IMR-90 (cell line): ENCODE results near the gene DDX20. TPM values are rescaled to one million over a fixed set of nuclear protein-coding genes. Genes with fewer than 3 reads are reported as not detected.

Source experiments
- ATAC-seq: fragments of 200-7000 bp; cut with Tn5 transposase; 2 replicates; pipeline ENCODE4 v1.9.1; 2020; ENCODE audit warnings: low read depth, mild to moderate bottlenecking, moderate library complexity
- BruUV-seq: library from RNA; stranded (reverse); fragments of 400-500 nt; replicated peaks from 2 replicates; lab custom pipeline; 2021; lab: Mats Ljungman, UMichigan
- CTCF ChIA-PET: fragments of 300-600 bp; formaldehyde crosslinking; extraction: SDS; loops from one replicate; lab custom pipeline; 2021; ENCODE audit warnings: antibody characterized with exemption; lab: Yijun Ruan, JAX
- POLR2A ChIA-PET: fragments of 300-600 bp; sonication (Branson Sonifier 250); formaldehyde crosslinking; loops from one replicate; lab custom pipeline; 2022; ENCODE audit warnings: antibody characterized with exemption; ENCODE audit not compliant: unreplicated experiment; lab: Charles Lee
- DNase-seq: peaks from one replicate; pipeline ENCODE4 v3.0.0; 2013
- H2AFZ ChIP-seq: replicated peaks from 2 replicates; pipeline ENCODE3; 2013; ENCODE audit warnings: low read length, mild to moderate bottlenecking; ENCODE audit not compliant: poor library complexity
- H2AK5ac ChIP-seq: 2 replicates; pipeline ENCODE4 v1.6.1; 2013; ENCODE audit warnings: low read depth, low read length, inconsistent platforms
- H2AK9ac ChIP-seq: replicated peaks from 2 replicates; pipeline ENCODE3; 2013; ENCODE audit warnings: mild to moderate bottlenecking, low read depth, low read length, moderate library complexity; ENCODE audit not compliant: poor library complexity
- H2BK120ac ChIP-seq: 2 replicates; pipeline ENCODE4 v1.6.1; 2013; ENCODE audit warnings: low read depth, low read length, inconsistent platforms
- H2BK15ac ChIP-seq: 3 replicates; pipeline ENCODE4 v1.6.1; 2013; ENCODE audit warnings: low read depth, low read length, inconsistent platforms
- H2BK20ac ChIP-seq: 2 replicates; pipeline ENCODE4 v1.6.1; 2013; ENCODE audit warnings: low read depth, mild to moderate bottlenecking, inconsistent platforms, low read length, moderate library complexity
- H2BK5ac ChIP-seq: 2 replicates; pipeline ENCODE4 v1.6.1; 2013; ENCODE audit warnings: mild to moderate bottlenecking, low read depth, low read length, inconsistent platforms; ENCODE audit not compliant: poor library complexity, severe bottlenecking
- H3K14ac ChIP-seq: replicated peaks from 2 replicates; pipeline ENCODE4 v1.6.1; 2013; ENCODE audit warnings: low read depth, low read length, inconsistent platforms
- H3K18ac ChIP-seq: 2 replicates; pipeline ENCODE4 v1.6.1; 2013; ENCODE audit warnings: low read depth, low read length, control low read depth
- H3K23ac ChIP-seq: 2 replicates; pipeline ENCODE4 v1.6.1; 2013; ENCODE audit warnings: low read depth, low read length, inconsistent platforms
- H3K27ac ChIP-seq: 2 replicates; pipeline ENCODE4 v1.5.1; 2013; ENCODE audit warnings: mild to moderate bottlenecking, control low read depth, low read length; ENCODE audit not compliant: insufficient read depth
- H3K27me3 ChIP-seq: 2 replicates; pipeline ENCODE4 v1.6.1; 2013; ENCODE audit warnings: low read length; ENCODE audit not compliant: control insufficient read depth, insufficient read depth
- H3K36me3 ChIP-seq: 2 replicates; pipeline ENCODE4 v1.6.1; 2013; ENCODE audit warnings: low read length, mixed read lengths; ENCODE audit not compliant: control insufficient read depth, insufficient read depth
- H3K4ac ChIP-seq: 2 replicates; pipeline ENCODE4 v1.6.1; 2013; ENCODE audit warnings: low read depth, low read length, inconsistent platforms
- H3K4me1 ChIP-seq: 2 replicates; pipeline ENCODE4 v1.6.1; 2013; ENCODE audit warnings: low read length, mixed read lengths; ENCODE audit not compliant: control insufficient read depth, insufficient read depth
- H3K4me2 ChIP-seq: 2 replicates; pipeline ENCODE4 v1.6.1; 2013; ENCODE audit warnings: low read depth, mild to moderate bottlenecking, control low read depth, low read length, moderate library complexity
- H3K4me3 ChIP-seq: 2 replicates; pipeline ENCODE4 v1.5.1; 2013; ENCODE audit warnings: low read depth, mild to moderate bottlenecking, control low read depth, low read length, moderate library complexity; ENCODE audit not compliant: insufficient read depth
- H3K56ac ChIP-seq: 2 replicates; pipeline ENCODE4 v1.6.1; 2013; ENCODE audit warnings: low read length, inconsistent platforms; ENCODE audit not compliant: insufficient read depth; ENCODE audit errors: extremely low read depth
- H3K79me1 ChIP-seq, 2 experiments: 2 replicates each; pipeline ENCODE4 v1.6.1; 2013; ENCODE audit warnings: low read length in 2 of 2, inconsistent platforms in 1 of 2, low read depth in 1 of 2
- H3K9ac ChIP-seq: 2 replicates; pipeline ENCODE4 v1.6.1; 2013; ENCODE audit warnings: low read depth, low read length, control low read depth
- H3K9me1 ChIP-seq: 2 replicates; pipeline ENCODE4 v1.6.1; 2013; ENCODE audit warnings: low read length, inconsistent platforms; ENCODE audit not compliant: insufficient read depth
- H3K9me3 ChIP-seq: 2 replicates; pipeline ENCODE4 v1.6.1; 2013; ENCODE audit warnings: low read length; ENCODE audit not compliant: control insufficient read depth, insufficient read depth
- H4K20me1 ChIP-seq: 2 replicates; pipeline ENCODE4 v1.6.1; 2013; ENCODE audit warnings: low read length, inconsistent platforms; ENCODE audit not compliant: insufficient read depth
- H4K5ac ChIP-seq: 2 replicates; pipeline ENCODE4 v1.6.1; 2013; ENCODE audit warnings: mild to moderate bottlenecking, low read depth, low read length, control low read depth
- H4K8ac ChIP-seq, 2 experiments: 2 replicates each; pipeline ENCODE4 v1.6.1; 2013; ENCODE audit warnings: low read depth in 2 of 2, low read length in 2 of 2, control low read depth in 1 of 2, inconsistent platforms in 1 of 2
- H4K91ac ChIP-seq: 2 replicates; pipeline ENCODE4 v1.6.1; 2013; ENCODE audit warnings: low read depth, low read length, inconsistent platforms; ENCODE audit not compliant: insufficient read depth
- CHD1 ChIP-seq: IDR thresholded peaks from 2 replicates; pipeline ENCODE4 v1.6.1; 2012; ENCODE audit warnings: low read depth, low read length, improper control_type of control experiment
- WGBS, 2 experiments: methylation state at CpG; one replicate each; pipeline versions ENCODE4 v1.1.5 to v1.1.7; 2013; ENCODE audit warnings: missing lambda C conversion rate in 2 of 2; ENCODE audit not compliant: insufficient read length in 1 of 2; ENCODE audit errors: extremely low coverage in 2 of 2; 5-methylcytosine and 5-hydroxymethylcytosine counted together
- dilution Hi-C: fragments of 300-500 bp; cut with HindIII; formaldehyde crosslinking; loops from one replicate; pipeline ENCODE4 v1.14.3; 2018; ENCODE audit warnings: low sequenced_read_pairs; ENCODE audit not compliant: unreplicated experiment
- in situ Hi-C: fragments of 300-500 bp; cut with MboI; formaldehyde crosslinking; loops from 3 replicates; pipeline ENCODE4 v1.14.3; 2019; ENCODE audit warnings: low sequenced_read_pairs, inconsistent platforms, mixed read lengths
- intact Hi-C: fragments of 100-400 bp; cut with micrococcal nuclease; formaldehyde crosslinking; loops from 2 replicates; pipeline ENCODE4 v1.10.0; 2022
- polyA plus RNA-seq, 3 experiments: library from polyadenylated mRNA; depleted of rRNA; stranded (reverse); fragments of >200 nt; gene quantifications; 2 replicates each; pipeline ENCODE4 v1.2.3, GENCODE V29; 2012; ENCODE audit warnings: low replicate concordance in 1 of 3
- total RNA-seq: library from RNA; depleted of rRNA; stranded (reverse); fragments of >200 nt; gene quantifications from 2 replicates; pipeline ENCODE4 v1.2.3, GENCODE V29; 2012

Gene DDX20
- total and polyA plus RNA-seq, 2 of the 4 experiments (the other 2 are of a cell fraction), result 5.7 to 10.9 TPM

DNA sequence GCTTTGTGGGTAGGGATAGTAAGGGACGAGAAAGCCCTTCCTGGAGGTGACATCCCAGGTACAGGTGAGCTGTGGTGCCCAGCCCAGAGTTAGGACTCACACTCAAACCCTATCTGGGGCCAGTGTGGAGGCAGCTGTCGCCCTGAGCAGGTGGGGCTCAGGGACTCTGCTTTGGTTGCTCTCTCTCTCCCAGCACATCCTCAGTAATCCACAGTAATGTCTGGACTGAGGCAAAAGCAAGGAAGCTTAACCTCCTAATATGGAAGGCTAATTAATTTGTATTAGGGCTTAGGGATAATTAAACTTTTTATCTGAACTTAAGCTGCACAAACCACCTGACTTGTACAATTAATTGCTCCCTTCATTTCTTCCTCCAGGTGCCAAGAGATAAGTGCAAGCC, 38.2 kb downstream of the DDX20 start:
- no peak overlapping the region for H3K18ac ChIP-seq
- no peak overlapping the region for H2AFZ ChIP-seq
- dilution Hi-C loops (no loop called here), in situ Hi-C loops (no loop called here), intact Hi-C loops (loop anchor here (5.0 kb wide), 1 partner anchor 198 kb away; no protein-coding TSS in a partner anchor)
- no peak overlapping the region for H2AK5ac ChIP-seq
- H3K56ac ChIP-seq, result no peak overlapping the region
- no peak overlapping the region for H3K4me2 ChIP-seq
- H2BK15ac ChIP-seq, result no peak overlapping the region
- no peak overlapping the region for H2AK9ac ChIP-seq
- no peak for DNase-seq
- no peak overlapping the region for H3K14ac ChIP-seq
- no peak overlapping the region for H4K91ac ChIP-seq
- no peak overlapping the region for H2BK120ac ChIP-seq
- H3K36me3 ChIP-seq, result no peaks in the 10 kb centered on the region
- H3K27me3 ChIP-seq, result peaks cover 28% of the 10 kb centered on the region
- TF ChIP-seq CHD1, result no peak
- H4K20me1 ChIP-seq, result no peaks in the 10 kb centered on the region
- no peaks in the 10 kb centered on the region for H3K9me1 ChIP-seq
- no peak overlapping the region for H4K8ac ChIP-seq
- no peak overlapping the region for H3K9ac ChIP-seq
- H2BK20ac ChIP-seq, result no peak overlapping the region
- no peak overlapping the region for H3K4me3 ChIP-seq
- POLR2A ChIA-PET, result no interaction called here
- ATAC-seq, result no peak
- H4K5ac ChIP-seq, result no peak overlapping the region
- H3K4me1 ChIP-seq, result peaks cover 2% of the 10 kb centered on the region; the same call in 1 of the 2 replicates
- no peaks in the 10 kb centered on the region for H3K79me1 ChIP-seq
- no peak overlapping the region for H2BK5ac ChIP-seq
- CTCF ChIA-PET, result no interaction called here
- H3K27ac ChIP-seq, result no peak overlapping the region
- H3K4ac ChIP-seq, result no peak overlapping the region
- no CpG with 5 or more reads among the region's 2 CpGs for WGBS, 2 experiments
- H3K9me3 ChIP-seq, result no peaks in the 10 kb centered on the region
- no peak overlapping the region for H3K23ac ChIP-seq
- BruUV-seq, result no TSS peak
